Left renal cortex interstitium (tissue), 4 donors: ENCODE results near the gene DTD2. TPM values are rescaled to one million over a fixed set of nuclear protein-coding genes. Genes with fewer than 3 reads are reported as not detected.
"Not testable (repeated sequence)": the region's sequence is repeated elsewhere in the genome, so short reads cannot be mapped to it uniquely, and the experiment has no call there.

Source experiments
- DNase-seq, 4 donors: peaks; one replicate each; pipeline ENCODE4 v3.0.0-alpha.2; 2013; ENCODE audit warnings: low read depth in 4 of 4, low spot score in 2 of 4, missing footprints in 1 of 4
- polyA plus RNA-seq, 4 donors: library from polyadenylated mRNA; unstranded; fragments of 120-200 nt; gene quantifications; one replicate each; pipeline ENCODE4 v1.2.1, GENCODE V29; 2013; ENCODE audit not compliant: insufficient read length in 4 of 4

Gene DTD2
- polyA plus RNA-seq, 4 donors = 18.3 to 21.5 (median 19.0) TPM

GRCh38 chr14:31442284-31442683 lies 15.0 kb downstream of the DTD2 start:
- no peak for DNase-seq

DNA sequence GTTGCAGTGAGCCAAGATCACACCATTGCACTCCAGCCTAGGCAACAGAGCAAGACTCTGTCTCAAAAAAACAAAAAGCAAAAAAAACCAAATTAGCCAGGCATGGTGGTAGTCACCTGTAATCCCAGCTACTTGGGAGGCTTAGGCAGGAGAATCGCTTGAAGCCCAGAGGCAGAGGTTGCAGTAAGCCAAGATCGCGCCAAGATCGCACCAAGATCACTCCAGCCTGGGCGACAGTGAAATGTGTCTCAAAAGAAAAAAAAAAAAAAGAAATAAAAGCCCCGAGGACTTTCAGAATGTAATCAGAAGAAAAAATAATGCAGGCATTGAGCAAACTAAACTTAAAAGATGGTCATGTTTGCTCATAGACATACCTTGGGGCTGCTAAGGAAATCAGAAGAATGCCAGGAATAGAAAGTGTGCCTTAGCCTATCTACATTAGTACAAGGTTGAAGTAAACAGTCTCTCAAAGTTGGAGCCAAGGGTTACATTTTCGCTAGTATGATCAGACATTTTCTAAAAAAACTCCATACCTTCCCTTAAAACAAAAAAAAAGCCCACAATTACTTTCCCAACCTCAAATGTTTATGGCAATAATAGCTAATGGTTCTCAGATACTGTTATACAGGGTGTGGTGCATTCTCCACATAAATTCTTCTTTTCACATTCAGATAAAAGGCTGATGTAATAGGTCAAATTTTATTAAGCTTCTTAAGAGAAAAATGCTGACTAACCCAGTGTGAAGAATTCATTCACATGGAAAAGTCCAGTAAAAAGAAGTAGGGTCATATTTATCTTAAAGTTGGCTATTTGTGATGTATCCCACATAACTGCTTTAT lies 15.8 kb downstream of the DTD2 start:
- DNase-seq = no peak

- no peak for DNase-seq
Observed at GRCh38 chr14:31440280-31440679, 17.0 kb downstream of the DTD2 start.

DNA sequence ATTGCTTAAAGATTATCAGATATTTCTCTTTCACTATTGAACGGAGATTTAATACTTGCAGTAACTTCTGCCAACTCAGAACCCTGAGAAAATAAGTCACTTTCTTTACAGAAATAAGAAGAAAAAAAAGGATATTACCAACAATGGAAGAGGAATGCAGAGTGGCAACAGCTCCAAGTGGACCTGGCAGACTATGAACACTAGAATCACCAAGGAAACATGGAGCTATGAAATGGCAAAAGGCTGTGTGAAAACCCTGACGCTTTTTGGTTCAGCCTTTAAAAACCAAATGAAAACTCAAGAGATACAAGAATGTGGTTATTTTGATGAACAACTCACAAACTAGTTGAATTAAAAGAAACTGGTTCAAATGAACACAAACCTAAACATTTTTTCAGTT lies 17.7 kb downstream of the DTD2 start:
- no peak for DNase-seq

- not testable (repeated sequence) for DNase-seq
Observed at GRCh38 chr14:31437045-31437691, 20.1 kb downstream of the DTD2 start.

DNA sequence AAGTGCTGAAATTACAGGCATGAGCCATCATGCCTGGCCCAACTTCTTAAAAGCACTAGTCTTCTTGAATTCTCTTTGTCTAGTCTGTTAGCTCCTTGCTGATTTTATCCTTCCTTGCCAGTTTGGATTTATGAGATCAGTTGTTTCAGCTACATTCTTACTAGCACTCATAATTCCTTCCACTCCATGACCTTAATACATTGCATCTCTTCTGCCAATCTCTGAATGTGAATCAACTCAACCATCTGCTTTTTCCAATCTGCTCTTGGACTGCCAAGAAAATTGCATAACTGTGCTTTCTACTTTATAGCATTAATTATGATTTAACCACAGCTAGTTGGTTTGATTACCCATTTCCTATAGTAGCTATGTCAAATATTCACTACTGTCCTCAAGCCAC lies 22.0 kb downstream of the DTD2 start:
- DNase-seq = no peak

GRCh38 chr14:31430634-31431264 lies 26.6 kb downstream of the DTD2 start:
- no peak for DNase-seq

GRCh38 chr14:31429791-31430190 lies 27.5 kb downstream of the DTD2 start:
- DNase-seq = no peak

- no peak for DNase-seq
Observed at GRCh38 chr14:31428011-31428410, 29.3 kb downstream of the DTD2 start.

GRCh38 chr14:31426663-31427062 lies 30.6 kb downstream of the DTD2 start:
- DNase-seq = no peak

DNA sequence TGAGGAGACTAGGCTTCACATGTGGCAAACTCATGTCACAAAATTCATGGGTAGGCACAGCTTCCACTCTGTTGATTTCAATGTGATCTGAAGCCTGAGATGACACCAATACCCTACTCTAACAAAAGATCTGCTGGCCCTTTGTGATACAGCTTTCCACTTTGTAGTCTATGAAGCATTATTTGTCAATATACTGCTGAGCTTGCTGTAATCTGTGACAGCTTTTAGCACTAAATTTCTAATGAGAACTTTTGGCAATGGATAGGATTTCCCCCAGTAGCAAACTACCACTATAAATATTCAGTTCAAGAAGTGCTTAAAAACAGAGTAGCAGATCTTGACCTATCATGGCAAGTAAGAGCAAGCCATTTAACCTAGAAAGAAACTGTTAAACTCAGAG lies 31.4 kb downstream of the DTD2 start:
- DNase-seq = no peak

DNA sequence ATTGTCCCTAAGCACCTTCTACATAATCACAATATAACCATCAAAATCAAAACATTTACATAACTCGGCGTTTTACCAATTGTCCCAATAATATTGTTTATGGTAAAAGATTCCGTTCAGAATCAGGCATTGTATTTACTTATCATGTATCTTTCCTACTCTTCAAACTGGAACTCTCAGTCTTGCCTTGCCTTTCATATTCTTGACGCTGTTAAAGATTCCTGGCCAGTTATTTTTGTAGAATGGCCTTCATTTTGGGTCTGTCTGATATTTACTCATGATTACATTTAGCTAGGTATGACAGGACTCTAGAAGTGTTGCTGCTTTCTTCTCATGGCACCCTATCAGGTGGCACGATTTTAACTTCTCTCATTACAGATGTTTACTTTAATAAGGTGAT lies 36.1 kb downstream of the DTD2 start:
- DNase-seq = no peak

GRCh38 chr14:31420319-31421111 lies 36.8 kb downstream of the DTD2 start, which contains the start of gene HEATR5A:
HEATR5A (minus strand) TSS chr14:31420550; CDS start chr14:31402975, 17,575 bp downstream.
- peak; percentile 60 to 90 (median 87) for DNase-seq

DNA sequence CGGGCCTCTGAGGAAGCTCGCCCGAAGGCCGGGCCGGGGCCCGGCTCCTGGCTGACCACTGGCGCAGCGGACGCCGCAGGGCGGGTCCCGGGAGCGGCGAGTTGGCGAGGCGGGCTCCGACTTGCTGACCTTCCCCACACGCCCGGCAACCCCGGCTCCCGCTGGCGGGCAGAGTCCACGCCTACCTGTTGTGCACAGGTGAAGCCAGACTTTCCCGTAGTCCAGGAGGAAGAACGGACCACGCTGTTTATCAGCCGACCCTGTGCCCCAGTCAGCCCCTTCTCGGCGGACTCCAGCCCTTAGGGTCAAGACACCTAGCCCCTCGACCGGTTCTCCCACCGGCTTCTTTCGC lies 37.4 kb downstream of the DTD2 start:
- peak in 2 of 4 donors; percentile 18 to 19 for DNase-seq

DNA sequence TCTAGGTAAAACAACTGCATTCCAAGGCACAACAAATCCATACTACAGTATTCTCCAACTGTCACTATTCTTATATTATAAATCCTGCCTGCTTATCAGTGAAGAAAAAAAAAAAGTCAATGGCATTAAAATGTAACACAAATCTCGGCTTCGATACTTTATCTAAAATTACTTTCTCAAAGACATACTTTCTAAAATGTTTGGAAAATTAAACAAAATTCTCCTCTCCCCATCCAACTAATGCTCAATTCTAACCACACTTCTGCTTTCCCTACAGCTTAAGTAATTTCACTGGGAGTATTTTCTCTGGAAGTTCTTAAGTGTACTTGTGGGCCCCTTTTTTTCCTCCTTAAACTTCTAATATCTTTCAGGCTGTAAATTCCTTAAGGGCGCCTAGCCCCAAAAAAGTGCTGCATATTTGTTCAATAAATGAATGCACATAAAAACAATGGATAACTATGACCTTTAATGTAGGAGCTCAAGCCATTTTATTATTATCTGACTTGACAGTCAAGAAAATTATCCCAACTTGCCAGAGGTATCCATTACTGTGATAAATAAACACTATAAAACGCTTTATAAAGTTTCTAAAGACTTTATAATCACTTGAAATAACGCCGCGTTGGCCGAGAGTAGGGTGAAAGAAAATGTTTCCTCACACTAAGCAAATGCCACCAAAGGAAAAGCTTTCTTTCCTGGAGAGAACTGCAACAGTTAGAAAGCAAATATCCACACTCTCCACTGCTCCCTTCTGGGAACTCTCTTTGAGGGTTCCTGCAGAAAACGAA lies 37.9 kb downstream of the DTD2 start:
- DNase-seq = peak in 3 of 4 donors; percentile 11 to 24 (median 22)

DNA sequence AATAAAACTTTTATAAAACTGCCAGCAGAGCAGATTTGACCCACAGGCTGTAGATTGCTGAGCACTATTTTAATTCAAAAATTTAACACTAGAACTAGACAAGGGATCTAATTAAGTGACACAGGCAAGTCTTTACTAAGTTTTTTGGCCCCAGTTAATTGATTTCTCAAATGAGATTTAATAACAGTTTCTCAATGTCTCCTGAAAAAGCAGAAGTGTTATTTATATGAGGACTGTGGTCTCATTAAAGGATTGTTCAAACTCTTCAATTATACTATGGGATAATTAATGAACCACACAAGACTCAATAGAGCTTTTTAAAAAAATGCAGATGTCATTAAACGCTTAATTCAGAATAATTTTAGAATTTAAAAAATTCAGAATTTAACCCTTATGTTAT lies 38.9 kb downstream of the DTD2 start:
- no peak for DNase-seq

GRCh38 chr14:31414190-31414833 lies 43.0 kb downstream of the DTD2 start:
- DNase-seq = no peak

DNA sequence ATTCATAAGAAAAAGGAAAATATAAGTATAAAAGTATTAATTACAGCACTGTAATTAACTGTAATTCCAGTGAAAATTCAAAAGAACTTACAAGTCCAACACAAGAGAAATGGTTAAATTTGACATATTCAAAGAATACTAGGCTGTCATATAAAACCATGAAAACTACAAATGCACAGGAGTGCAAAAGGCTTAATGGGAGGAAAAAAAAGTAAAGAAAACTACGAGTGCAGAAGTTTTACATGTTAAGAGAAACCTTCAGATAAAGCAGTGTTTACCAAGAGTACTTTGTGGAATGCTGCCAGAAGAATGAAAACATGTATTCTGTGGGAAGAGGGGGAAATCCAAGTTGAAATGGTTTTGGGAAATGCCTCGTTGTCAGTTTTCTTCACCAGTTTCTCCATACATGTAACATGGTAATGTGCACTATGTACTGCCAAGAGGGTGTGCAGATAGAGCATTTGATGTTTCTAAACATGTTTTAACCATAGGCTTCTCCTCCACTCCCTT lies 46.0 kb downstream of the DTD2 start:
- DNase-seq = no peak

- DNase-seq = no peak
Observed at GRCh38 chr14:31410048-31410650, 47.2 kb downstream of the DTD2 start.
